ENCODE measurements around the gene AGBL4. TPM values are rescaled to one million over a fixed set of nuclear protein-coding genes. Genes with fewer than 3 reads are reported as not detected.

Gene AGBL4
- total RNA-seq, 4 donors from 2014 or later, result 0.13 TPM; not detected in 3

DNA sequence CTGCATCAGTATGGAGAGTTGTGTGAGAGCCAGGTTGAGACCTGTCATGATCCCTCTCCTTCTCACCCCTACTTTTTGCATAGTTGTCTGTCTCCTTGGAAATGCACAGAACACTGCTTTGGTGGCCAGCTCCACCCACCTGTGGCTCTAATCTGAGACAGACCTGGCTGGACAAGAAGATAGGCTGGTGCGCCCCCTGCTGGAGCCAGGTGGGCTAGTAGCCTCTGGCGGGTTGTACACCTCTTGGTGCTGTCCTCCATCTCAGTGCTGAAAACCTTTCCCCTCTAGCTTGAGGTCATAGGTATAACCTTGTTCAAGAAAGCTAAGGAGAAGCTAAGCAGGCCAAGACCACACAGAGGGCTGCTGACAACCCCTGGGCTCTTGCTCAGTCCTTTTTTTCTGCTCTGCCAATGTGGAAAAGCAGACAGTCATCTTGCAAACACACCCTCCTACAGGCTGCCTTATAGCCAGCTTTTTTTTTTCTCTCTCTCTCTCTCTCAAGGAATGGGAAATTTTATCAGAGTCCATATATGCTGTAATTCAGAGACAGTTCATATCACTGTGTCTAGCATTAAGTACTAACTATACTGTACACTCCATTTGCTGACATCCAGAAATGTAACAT, 1492.9 kb downstream of the AGBL4 start:
- Histone ChIP-seq H3K9me3 (no peaks in the 10 kb centered on the region), H3K27ac (replicated peaks in 1 of 4) (no peak overlapping the region), H3K4me1 (peaks cover 0 to 10% (median 4%) of the 10 kb centered on the region in 4 donors), H3K4me3 (no peak overlapping the region), H3K27me3 (no peaks in the 10 kb centered on the region), H3K36me3 (no peaks in the 10 kb centered on the region)
- intact Hi-C loops (cut with DNase I), result no loop called here
- peak in 2 of 3 experiments; percentile 20 to 28 for TF ChIP-seq CTCF (IDR thresholded peaks at IDR 0.05)
- TF ChIP-seq EP300 (IDR thresholded peaks at IDR 0.05), result no peak
- TF ChIP-seq POLR2A (IDR thresholded peaks at IDR 0.05; ENCODE audit: low read depth), result no peak
- no peak for TF ChIP-seq POLR2AphosphoS5 (IDR thresholded peaks at IDR 0.05)
- DNase-seq (ENCODE audit: extremely low spot score), result no peak
- whole genome bisulfite sequencing, result 20% methylated on average over 2 of the region's 2 CpGs

GRCh38 chr1:48527051-48527450, 1496.7 kb downstream of the AGBL4 start:
- Histone ChIP-seq H3K4me1 (peaks cover 0 to 21% (median 9%) of the 10 kb centered on the region in 4 donors), H3K27me3 (no peaks in the 10 kb centered on the region), H3K27ac (replicated peaks in 1 of 4) (no peak overlapping the region), H3K9me3 (no peaks in the 10 kb centered on the region), H3K36me3 (no peaks in the 10 kb centered on the region), H3K4me3 (no peak overlapping the region)
- TF ChIP-seq EP300 (IDR thresholded peaks at IDR 0.05) (no peak), CTCF (IDR thresholded peaks at IDR 0.05) (no peak), POLR2AphosphoS5 (IDR thresholded peaks at IDR 0.05) (no peak), POLR2A (IDR thresholded peaks at IDR 0.05; ENCODE audit: low read depth) (no peak)
- no peak for DNase-seq (ENCODE audit: extremely low spot score)
- intact Hi-C loops (cut with DNase I), result no loop called here
- WGBS, result 90% methylated on average over 5 of the region's 5 CpGs

- Histone ChIP-seq H3K36me3 (no peaks in the 10 kb centered on the region), H3K4me1 (peaks cover 0 to 21% (median 9%) of the 10 kb centered on the region in 4 donors), H3K9me3 (no peaks in the 10 kb centered on the region), H3K4me3 (no peak overlapping the region), H3K27ac (replicated peaks in 1 of 4) (no peak overlapping the region), H3K27me3 (no peaks in the 10 kb centered on the region)
- no peak for DNase-seq (ENCODE audit: extremely low spot score)
- intact Hi-C loops (cut with DNase I), result no loop called here
- 69% methylated on average over 4 of the region's 4 CpGs for WGBS
- TF ChIP-seq EP300 (IDR thresholded peaks at IDR 0.05), result no peak
- no peak for TF ChIP-seq POLR2AphosphoS5 (IDR thresholded peaks at IDR 0.05)
- TF ChIP-seq CTCF (IDR thresholded peaks at IDR 0.05), result no peak
- TF ChIP-seq POLR2A (IDR thresholded peaks at IDR 0.05; ENCODE audit: low read depth), result no peak
These were observed 1497.6 kb downstream of the AGBL4 start for GRCh38 chr1:48526008-48526710.

DNA sequence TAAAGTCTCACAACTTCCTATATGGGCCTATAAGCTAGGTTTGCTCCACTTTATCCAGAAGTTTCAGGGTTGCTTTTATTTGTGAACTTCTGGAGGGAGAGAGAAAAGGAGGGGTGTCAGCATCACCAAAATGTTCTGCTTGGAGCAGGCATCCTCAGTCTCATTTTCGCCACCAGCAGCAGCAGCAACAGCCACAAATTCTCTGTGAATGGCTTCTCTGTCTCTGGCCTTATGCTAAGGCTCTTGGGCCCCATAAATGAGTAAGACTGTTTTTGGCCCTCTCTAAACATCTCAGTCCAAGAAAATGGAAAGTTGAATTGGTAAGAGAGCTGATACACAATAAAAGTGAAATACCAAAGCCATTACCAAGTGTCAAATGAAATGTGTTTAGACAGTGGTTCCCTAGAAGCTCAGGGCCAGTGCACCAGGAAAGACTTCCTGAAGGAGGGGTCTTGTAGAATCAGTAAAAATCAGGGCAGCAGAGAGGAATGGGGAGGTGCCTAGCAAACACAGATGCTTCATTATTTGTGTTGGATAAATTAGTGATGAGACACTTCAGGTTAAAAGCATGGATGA, 1498.8 kb downstream of the AGBL4 start:
- WGBS, result 93% methylated on average over 1 of the region's 1 CpG
- intact Hi-C loops (cut with DNase I), result no loop called here

More for the DNA sequence above, 1498.8 kb downstream of the AGBL4 start:
- Histone ChIP-seq H3K9me3 (no peaks in the 10 kb centered on the region), H3K4me1 (peaks cover 0 to 21% (median 9%) of the 10 kb centered on the region in 4 donors), H3K27me3 (no peaks in the 10 kb centered on the region), H3K4me3 (no peak overlapping the region), H3K36me3 (no peaks in the 10 kb centered on the region), H3K27ac (replicated peaks in 1 of 4) (no peak overlapping the region)
- TF ChIP-seq CTCF (IDR thresholded peaks at IDR 0.05) (no peak), POLR2AphosphoS5 (IDR thresholded peaks at IDR 0.05) (no peak), EP300 (IDR thresholded peaks at IDR 0.05) (no peak), POLR2A (IDR thresholded peaks at IDR 0.05; ENCODE audit: low read depth) (no peak)
- DNase-seq (ENCODE audit: extremely low spot score), result no peak
